T-helper 22 cell (primary cell): Measurements from ENCODE around the gene SERPINA12.

Source experiments
- DNase-seq: peaks from one replicate; pipeline ENCODE4 v3.0.0-alpha.2; 2020; ENCODE audit warnings: low read depth

Gene SERPINA12, protein sequence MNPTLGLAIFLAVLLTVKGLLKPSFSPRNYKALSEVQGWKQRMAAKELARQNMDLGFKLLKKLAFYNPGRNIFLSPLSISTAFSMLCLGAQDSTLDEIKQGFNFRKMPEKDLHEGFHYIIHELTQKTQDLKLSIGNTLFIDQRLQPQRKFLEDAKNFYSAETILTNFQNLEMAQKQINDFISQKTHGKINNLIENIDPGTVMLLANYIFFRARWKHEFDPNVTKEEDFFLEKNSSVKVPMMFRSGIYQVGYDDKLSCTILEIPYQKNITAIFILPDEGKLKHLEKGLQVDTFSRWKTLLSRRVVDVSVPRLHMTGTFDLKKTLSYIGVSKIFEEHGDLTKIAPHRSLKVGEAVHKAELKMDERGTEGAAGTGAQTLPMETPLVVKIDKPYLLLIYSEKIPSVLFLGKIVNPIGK

DNA sequence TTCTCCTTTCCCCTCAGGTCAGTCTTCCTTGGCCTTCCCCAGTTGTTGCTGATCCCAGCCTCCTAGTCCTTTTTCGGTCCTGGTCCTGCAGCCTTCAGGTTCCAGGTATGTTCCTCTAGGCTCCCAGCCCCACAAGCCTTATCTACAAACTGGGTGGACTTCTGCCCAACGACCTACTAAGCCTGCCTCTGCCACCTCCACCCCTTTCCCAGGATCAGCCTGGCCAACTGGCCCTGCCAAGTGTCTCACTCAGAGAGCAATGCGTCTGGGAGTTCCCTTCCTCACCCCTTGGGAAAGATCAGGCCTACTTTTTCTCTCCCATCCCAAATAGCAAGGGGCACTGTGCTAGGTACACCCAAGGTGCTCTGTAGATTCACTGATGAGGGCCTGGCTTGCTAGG, at the start of gene SERPINA12:
TSS of gene SERPINA12 (minus strand) at position 114 of the 400 bp plus-strand sequence. CDS start 11,072 bp downstream, outside the sequence.
- DNase-seq = no peak

DNA sequence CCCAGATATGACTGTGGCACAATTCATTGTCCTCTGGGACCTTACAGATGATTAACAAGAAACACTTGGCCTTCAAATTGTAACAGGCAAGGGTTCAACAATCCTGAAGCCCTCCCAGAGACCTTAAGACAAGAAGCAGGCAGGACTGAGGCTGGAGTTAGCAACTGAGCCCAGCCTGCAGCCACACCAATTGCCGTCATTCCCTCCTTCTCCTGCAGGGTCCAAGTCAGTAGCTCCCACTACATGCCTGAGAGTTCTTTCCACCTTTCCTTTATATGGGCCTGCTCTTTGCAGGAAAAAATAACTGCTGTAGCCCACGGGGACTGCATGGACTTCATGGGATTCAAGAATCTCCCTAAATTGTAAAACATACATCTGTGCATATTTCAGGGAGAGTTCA, 49.6 kb upstream of the SERPINA12 start:
- no peak for DNase-seq

DNA sequence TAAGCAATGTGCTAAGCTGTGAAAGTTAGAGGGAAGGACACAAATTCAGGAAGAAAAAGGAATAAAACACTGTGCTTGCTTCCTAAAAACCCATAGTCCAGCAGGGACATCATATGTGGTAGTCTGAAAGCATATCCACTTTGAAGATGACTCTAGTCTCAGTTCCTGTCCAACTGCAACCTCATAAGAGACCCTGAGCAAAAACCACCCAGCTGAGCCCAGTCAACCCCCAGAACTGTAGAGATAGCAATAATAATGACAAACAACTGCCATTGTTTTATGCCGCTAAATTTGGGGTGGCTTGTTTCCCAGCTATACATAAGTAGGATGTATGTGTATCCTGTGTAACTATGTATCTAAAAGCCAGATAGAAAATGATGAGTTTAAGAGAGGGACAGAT, 48.1 kb upstream of the SERPINA12 start:
- DNase-seq = no peak

DNA sequence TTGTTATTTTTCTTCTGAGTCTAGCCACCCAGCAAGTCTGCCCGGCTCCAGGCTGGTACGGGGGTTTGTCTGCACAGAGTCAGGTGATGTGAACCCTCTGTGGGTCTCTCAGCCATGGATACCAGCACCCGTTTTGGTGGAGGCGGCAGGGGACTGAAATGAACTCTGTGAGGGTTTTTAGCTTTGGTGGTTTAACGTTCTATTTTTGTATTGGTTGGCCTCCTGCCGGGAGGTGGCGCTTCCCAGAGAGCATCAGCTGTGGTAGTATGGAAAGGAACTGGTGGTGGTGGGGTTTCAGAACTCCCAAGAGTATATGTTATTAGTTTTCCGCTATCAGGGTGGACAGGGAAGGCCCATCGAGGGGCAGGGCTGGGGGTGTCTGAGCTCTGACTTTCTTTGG, 46.7 kb upstream of the SERPINA12 start:
- DNase-seq = no peak

DNA sequence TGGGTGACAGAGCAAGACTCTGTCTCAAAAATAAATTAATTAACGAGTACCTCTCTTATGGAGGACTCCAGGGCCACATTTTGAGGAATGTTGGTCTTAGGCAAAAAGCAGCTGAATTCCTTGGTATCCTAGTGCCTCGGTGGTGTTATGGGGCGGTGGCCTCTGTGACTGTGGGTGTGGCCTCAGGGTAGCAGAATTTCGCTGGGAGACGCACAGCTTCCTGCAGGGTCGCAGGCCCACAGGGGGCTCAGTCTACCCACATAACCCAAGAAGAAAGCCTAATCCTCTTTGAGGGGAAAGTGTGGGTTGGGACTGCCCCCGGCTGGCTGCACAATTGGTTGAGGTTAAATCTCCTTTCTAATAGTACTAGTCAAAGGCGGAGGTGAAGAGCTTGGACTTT, 40.8 kb upstream of the SERPINA12 start:
- no peak for DNase-seq

DNA sequence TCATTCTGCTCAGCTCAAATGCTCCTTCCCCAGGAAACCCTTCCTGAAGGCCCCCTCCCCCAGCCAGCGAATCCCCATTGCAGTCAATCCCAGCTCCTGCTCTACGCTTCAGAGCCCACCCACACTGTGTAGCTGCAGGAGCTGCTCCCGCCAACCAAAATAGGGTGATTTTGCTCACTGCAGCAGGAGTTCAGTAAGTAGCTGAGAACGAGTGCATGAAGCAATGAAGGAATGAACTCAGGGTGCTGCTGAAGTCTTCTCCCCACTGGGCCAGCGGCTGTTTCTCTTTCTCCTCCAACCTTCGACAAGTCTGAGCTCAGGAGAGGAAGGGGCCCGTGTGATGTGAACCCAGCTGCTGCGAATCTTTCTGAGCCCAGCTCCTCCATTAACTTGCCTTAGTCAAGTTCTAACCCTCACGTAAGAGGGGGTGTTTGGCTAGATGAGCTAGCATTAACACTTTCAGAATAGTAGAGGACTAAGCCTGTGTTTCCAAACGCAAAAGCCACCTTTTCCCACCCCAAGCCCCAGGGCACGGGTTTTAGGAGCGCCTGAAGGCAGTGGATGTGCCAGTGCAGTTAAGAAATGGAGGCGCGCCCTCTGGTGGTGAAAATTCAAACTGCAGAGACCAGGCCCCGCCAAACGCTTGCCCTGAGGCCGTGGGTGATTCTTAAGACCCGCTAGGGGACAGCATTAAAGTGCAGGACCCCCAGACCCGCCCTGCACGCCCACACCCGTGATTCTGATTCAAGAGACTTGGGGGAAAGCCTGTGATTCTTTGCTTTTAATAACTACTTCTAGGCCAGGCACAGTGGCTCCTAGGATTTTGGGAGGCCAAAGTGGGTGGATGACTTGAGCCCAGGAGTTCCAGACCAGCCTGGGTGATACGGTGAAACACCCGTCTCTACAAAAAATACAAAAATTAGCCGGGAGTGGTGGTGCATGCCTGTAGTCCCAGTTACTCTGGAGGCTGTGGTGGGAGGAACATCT, 40.0 kb upstream of the SERPINA12 start:
- DNase-seq = no peak

DNA sequence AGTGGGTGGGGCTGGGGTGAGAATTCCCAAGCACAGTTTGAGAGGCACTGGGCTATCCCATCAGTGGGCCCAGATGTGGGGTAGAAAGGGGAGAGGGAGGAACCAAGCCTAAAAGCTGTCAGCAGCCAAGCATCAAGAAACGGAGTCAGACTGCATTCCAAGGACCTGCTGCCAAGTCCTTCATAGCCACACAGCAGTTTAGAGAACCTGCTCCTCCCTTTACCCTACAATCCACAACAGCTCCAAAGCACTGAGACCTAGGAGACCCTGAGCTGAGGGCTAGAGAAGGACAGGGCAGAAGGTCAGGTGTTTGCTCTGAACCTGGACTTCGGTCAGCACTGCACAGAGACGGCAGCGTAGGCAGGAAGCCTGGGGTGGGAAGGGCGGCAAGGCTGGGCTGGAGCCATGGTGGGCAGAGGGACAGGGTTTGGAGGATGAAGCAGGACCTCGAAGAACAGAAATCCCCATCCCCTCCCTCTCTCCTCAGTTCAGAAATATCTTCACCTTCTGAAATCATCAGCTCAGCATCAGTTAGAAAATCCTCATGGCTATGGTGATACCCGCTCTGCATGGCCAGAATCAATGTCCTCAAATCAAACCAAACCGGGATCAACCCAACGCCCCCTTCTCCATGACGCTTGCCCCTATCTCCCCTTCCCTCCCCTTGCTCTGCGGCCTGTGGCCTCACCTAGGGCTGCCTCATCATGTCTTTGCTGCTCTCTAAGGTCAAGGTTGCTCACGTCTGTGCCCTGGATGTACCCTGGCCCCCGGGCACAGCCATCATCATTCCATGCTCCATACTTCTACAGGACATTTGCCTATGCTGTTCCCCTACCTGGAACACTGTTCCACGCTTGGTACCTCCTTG, 39.1 kb upstream of the SERPINA12 start:
- no peak for DNase-seq

DNA sequence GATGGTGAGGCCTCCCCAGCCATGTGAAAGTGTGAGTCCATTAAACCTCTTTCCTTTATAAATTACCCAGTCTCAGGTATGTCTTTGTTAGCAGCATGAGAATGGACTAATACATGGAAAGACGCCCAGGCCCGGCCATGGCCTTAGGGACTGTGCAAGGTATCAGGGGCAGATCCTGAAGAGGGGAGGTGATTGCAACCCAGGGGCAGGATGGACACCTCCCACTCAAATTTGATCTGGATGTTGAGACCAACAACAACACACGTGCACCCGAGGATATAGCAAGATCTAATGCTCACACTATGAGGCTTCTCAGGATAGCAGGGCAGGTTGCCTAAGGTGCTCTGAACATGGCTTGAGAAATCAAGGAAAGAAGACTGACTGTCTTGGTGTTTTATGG, 38.5 kb upstream of the SERPINA12 start:
- DNase-seq = no peak

DNA sequence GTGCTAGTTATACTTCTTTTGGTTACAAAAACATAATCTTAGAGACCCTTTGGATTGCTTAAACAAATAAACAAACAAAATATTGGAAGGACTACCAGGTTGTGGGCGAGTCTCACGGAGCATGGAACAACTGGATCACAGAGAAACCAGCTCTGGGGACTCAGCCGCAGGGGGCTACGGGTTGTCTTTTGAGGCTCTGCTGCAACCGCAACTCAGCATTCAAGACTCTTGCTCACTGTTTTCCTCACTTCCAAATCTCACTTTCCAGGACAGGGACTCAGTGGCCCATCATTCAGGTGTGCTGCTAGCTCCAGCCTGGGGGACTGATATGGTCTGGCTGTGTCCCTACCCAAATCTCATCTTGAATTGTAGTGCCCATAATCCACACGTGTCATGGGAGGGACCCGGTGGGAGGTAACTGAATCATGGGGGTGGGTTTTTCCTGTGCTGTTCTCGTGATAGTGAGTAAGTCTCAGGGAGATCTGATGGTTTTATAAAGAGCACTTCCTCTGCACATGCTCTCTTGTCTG, 37.9 kb upstream of the SERPINA12 start:
- no peak for DNase-seq

DNA sequence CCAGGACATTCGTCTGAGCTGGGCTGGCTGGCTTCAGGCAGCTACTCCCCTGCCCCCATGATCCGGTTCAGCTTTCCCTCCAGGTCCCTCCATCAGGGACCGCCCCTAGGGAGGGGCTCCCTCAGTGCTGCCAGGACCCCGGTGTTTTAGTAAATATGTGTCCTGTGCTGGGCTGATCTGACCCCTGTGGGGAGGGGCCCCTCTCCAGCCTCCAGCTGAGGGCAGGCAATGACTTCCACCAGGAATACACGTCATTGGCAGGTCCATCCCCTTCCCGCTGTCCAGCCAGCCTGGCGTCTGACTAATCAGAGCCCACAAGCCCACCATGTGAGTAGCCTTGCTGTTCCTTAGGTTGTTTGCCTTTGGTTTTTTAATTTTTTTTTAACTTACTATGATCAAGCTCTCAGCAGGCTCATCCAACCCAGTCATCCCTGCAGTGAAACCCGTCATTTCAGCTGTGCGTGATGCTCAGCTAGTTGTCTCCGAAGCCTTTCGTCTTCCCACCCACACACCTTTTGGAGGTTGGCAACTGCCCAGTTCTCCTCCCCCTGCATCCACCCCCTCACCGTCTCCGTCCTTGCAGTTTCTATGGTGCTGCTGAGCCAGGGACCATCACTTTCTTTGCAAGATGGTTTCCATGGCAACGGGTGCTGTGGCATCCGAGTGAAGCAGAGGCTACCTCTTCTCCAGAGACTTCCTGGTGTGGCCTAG, 36.0 kb upstream of the SERPINA12 start:
- DNase-seq = no peak

DNA sequence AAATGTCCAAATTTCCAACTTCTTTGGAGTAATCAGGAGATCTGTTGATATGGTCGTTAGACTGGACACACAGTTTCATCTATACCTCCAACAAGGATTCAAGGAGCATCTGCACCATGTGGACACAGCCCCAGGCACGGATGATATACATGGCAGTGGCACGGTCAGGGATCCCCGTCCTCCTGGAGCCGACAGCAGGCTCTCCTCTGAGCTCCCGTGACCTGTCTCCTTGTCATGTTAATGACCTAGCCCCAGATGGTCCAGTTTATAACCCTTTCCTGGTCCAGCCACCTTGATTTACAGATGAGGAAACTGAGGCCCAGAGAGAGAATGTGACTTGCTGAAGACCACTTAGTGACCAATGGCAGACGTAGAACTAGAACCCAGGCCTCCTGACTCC, 35.5 kb upstream of the SERPINA12 start:
- no peak for DNase-seq

DNA sequence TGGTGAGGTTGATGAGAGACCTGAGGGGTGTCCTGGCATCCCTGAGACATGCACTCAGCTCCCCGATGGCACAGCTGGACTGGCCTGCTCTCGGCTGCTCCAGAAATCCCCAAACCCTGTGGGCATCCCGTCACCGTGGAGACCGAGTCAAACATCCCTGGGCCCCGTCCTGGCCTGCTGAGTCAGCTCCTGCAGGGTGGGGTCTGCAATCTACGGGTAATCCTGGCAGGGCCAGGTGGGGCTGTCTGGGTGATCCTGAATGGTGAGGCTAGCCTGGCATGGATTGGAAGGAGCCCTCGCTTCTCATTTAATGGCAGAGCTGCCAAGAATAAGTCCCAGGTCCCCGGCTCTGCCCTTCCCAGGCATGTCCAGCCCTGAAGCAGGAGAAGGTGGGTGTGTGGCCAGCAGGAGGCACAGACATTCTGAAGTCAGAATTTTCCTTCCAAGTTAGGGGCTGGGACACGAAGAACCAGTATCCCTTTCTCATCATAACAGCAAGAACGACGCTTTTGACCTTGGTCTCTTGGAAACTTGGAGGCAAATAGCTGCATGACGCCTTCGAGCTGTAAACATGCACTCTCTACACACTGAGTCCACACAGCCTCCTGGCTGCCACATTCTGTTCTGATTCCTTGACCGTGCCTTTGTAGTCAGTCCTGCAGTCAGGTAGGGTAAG, 34.3 kb upstream of the SERPINA12 start:
- no peak for DNase-seq

DNA sequence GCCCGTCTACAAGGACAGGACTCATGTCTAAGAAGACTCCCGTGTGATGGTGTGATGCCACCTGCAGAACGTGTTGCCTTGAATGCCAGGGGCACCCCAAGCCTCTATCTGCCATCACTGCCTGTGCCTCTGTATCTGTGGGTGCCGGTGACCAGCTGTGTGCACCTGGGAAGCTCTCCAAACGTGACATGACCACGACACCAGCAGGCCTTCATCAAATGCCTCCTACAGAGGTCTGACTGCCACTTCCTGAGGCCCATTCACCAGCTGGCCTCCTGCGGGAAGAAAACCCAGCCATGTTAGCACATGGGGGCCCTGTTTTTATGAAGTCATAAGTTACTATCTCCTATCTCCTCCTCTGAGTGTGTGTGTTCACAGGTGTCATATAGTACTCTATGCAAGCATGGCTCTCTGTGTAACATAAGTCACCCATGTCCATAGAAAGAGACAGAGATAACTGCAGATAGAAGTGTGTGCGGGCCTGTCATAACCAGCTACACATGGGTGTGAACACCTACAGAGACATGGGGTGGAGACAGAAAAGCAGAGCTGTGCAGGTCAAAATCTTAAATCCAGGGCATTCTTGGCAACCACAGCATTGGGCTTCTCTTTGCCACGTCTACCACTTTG, 33.7 kb upstream of the SERPINA12 start:
- no peak for DNase-seq

DNA sequence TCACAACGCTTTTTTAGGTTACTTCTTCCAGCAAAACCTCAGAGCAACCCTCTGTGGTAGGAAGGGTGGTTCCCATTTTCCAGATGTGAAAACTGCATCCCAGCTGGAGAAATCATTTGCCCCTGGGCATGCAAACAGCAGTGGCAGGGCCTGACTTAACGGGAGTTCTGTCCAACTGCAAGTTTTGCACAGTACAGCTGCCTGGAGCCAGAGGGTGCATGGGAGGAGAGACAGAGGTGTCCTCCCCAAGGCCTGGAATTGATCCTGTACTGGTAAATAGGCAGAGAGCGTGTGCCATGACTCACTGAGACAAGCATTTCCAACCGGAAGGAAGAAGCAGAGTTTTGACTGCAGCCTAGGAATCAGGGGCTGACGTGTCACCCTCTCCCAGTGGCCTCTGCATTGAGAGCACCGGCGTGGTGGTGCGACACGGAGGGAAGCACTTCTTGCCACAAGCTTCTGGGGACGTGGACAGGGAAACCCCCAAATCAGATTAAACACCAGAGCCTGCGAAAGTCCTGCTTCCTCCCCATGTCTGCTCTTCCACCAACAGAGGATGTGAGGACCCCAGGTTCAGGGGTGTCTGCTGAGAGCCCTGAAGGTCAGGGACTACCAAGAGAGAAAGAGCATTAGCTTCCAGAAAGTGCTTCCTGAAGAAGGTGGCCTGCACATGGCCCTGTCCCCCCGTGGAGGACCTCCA, 33.0 kb upstream of the SERPINA12 start:
- no peak for DNase-seq

DNA sequence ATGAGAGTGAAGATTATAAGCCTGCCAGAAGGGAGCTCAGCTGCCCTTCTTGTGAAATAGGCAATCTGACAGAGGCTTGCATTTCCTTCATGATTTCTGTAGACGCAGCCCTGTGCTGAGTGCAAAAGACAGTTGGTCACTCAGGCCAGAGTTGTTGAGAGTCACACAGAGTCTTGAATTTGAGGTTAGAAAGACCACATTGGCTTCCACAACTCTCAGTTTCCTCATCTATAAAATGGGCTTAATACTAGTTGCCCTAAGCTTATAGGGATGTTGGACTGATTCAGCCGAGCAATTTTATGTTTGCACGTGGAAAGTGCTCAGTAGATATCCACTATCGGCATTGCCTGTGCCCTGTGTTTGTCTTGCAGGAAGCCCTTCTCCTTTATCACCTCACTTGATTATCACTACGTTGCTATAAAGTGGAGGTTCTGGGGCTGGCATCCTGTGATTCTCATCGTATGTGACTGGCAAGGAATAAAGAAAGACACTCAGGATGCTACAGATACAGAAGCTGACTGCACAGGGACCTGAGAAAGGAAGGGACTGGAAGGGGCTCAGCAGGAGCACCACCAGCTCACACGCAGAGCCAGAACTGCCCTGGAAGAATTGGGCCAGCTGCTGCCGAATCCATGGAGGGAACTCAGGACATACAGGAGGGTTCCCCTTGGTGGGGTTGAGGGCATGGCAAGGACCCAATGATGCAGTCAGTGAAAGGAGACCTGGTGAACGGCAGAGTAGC, 32.1 kb upstream of the SERPINA12 start:
- no peak for DNase-seq

DNA sequence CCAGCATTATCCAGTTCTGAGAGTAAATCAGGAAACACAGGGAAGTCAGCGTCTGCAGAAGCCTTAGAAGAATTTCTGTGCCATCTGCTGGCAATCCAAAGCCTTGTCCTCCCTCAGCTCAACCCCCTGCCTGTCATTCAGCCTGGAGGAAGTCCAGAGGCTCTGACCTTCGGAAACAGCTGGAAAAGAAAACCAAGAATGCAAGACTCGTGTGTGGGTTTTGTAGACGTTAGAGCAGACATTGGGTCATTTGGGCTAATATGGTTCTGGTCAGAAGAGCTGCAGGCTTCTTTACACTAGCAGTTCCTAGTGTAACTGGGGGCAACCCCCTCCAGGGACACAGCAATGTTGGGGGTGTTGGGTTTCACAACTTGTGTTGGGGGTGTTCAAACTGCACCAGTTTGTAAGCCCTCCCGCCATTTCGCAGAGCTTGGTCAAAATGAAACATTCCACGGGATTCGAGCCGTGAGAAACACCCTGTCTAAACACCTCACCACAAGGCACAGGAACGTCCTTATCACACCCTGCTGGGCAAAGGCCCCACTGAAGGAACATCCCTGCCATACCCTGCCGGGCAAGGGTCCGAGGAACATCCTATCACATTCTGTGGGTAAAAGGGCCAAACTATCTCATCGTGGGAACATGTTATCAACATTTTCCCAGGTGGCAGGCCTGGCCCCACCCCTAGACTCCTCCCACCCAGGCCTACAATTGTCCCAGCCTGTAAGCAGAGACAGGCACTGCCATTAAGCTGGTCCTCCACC, 30.9 kb upstream of the SERPINA12 start:
- DNase-seq = no peak

DNA sequence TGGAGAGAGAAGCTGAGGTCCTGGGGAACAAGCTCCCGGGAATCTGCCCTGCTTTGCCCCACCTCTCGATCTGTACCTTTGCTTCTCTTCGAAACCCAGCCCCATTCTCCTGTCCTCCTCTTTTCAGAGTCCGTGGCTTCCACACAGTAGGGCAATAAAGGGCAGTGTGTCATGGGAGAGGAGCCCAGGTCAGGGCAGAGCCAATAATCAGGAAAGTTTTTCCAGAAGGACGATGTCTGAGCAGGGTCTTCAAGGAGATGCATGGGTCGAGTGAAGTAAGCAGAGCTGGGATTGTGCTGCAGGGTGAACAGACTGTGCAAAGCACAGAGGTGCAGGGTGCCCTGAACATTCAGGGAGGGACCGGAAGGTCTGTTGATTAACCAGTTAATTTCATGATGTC, 29.9 kb upstream of the SERPINA12 start:
- DNase-seq = no peak
